GM19468 (cell line): ENCODE results near the gene OR10G2.
"Not testable (repeated sequence)": the region's sequence is repeated elsewhere in the genome, so short reads cannot be mapped to it uniquely, and the experiment has no call there.

Source experiments
- ATAC-seq: cut with Tn5 transposase; IDR thresholded peaks from one replicate; pipeline ENCODE4 v1.9.1; 2021; ENCODE audit warnings: mild to moderate bottlenecking, moderate library complexity, moderate number of reproducible peaks; ENCODE audit not compliant: unreplicated experiment; ENCODE audit errors: extremely low read depth

Gene OR10G2, protein sequence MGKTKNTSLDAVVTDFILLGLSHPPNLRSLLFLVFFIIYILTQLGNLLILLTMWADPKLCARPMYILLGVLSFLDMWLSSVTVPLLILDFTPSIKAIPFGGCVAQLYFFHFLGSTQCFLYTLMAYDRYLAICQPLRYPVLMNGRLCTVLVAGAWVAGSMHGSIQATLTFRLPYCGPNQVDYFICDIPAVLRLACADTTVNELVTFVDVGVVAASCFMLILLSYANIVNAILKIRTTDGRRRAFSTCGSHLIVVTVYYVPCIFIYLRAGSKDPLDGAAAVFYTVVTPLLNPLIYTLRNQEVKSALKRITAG

DNA sequence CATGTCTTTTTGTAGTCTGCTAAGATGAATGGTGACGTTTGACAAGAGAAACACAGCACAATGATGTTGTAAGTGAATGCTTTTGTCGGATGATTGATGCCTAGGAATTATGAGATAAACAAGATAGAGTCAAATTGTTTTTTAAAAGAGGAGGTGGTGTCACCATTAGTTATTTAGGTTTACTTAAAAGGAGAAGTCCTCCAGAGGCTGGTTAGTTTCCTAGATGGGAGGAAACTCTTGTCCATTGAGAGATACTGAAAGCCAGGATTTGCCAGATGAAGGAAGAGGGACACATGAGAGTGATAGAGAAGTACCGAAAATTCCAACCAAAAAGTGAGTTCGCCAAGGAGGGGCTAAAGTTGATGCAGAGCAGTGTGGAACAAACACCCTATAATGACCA is at the start of gene OR10G2:
OR10G2 (minus strand) TSS at position 101 of the 400 bp plus-strand sequence; CDS start at position 3, 98 bp downstream.
- ATAC-seq: no peak

GRCh38 chr14:21680072-21680471 is 45.3 kb upstream of the OR10G2 start:
- no peak for ATAC-seq

DNA sequence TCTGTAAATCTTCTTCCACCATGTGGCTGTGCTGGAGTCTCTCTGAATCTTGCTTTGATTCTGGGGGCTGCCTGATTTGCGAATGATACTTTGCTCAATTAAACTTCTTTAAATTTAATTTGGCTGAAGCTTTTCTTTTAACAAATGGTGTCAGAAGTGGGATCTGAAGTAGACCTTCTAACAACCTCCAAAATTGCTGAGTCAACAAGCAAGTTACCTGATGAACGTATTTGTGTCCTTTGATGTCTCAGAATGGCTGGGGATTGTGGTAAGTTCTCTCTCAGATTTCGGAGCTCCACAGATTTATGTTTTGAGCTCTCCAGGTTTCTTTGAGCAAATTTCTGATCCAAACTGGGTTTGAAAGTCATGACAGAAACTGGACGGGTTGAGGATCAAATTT is 40.8 kb upstream of the OR10G2 start:
- ATAC-seq: no peak

- ATAC-seq: no peak
Measured at GRCh38 chr14:21673718-21674117, 39.0 kb upstream of the OR10G2 start, which contains the start of gene OR4E1. Gene OR4E1 (minus strand): TSS chr14:21673818. CDS start chr14:21670935, 2,883 bp downstream.

GRCh38 chr14:21672116-21672515 is 37.4 kb upstream of the OR10G2 start:
- ATAC-seq: no peak

DNA sequence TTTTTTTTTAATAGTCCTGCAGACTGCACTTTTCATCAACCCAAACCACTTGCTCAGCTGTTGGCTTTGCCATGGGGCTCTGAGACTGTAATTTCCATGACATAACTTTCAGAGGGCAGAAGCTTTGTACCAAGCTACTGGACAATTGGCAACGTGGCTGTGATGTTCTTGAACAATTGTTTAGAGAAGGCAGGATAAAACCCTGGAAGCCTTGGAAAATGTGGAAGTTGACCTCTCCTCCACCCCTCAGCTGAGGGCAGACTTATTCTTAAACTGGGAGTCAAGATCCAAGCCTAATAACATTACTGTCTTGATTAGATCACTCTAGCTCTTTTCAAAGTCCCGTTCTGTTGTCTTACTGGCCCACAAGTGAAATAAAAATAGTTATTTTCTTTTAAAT is 36.6 kb upstream of the OR10G2 start:
- ATAC-seq: no peak

DNA sequence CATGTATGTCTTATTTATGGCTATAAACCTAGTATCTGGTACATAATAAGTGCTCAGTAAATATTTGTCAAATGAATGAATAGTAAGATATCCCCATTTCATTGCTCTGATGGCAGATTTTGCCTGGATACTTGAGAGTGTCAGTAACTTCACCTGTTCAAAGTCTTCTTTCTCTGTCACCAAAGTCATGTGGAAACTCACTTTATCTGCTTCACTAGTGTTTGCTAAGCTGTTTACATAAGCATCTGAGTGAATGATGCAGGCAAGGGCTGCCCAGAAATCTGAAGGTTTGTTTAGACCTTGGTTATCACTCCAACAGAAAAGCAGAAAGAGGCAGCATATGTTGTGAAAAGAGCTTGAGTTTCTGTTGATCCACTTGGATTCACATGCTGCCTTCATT is 34.5 kb upstream of the OR10G2 start:
- no peak for ATAC-seq

GRCh38 chr14:21668377-21668776 is 33.6 kb upstream of the OR10G2 start:
- no peak for ATAC-seq

GRCh38 chr14:21656980-21657379 is 22.2 kb upstream of the OR10G2 start:
- no peak for ATAC-seq

DNA sequence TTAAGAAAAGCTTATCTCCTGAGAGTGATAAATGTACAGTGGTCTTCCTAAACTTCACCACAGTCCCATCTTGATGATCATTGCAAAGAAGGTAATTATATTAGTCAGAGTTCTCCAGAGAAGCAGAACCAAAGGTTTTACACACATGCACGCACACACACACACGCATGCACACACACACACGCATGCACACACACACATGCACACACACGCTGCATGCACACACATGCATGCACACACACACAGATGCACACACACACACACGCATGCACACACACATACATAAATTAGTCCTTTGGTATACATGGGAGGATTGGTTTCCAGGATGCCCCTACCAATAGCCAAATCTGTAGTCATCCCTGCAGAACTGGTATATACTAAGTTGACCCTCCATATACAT is 19.5 kb upstream of the OR10G2 start:
- ATAC-seq: no peak

DNA sequence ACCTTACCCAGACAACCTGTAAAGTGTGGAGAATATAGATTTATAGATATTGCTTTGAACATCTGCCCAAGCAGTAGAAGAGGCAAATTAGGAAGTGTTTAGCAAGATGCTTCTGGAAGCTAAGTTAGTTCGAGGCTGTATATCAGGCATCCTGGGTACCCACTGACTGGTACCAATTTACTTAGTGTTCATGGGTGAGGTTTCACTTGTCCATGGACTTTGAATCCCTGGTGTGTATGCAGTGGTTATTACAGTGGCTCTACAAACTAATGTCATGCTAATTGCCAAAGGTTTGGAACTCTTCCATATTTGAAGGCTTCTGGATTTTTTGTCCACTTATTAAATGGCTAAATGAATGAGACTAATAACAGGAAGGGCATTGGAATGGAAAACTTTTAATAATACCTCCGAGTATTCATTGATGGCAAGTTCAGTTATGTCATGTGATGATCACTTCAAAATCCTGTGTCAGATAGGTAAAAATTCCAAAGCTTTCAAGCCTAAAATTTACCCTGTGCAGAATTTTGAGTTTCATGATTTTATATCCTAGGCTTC is 18.7 kb upstream of the OR10G2 start, which contains the start of gene OR4E2:
OR4E2 (plus strand) TSS at position 505 of the 555 bp plus-strand sequence. CDS start 11,248 bp downstream, outside the sequence.
- ATAC-seq: no peak

GRCh38 chr14:21652209-21652808 is 17.6 kb upstream of the OR10G2 start:
- no peak for ATAC-seq

GRCh38 chr14:21647380-21647779 is 12.6 kb upstream of the OR10G2 start:
- no peak for ATAC-seq

GRCh38 chr14:21643407-21643806 is 8.7 kb upstream of the OR10G2 start:
- ATAC-seq: no peak

- no peak for ATAC-seq
Measured at GRCh38 chr14:21642683-21643082, 7.9 kb upstream of the OR10G2 start.

GRCh38 chr14:21631084-21631483 is 3.7 kb downstream of the OR10G2 start:
- no peak for ATAC-seq

- ATAC-seq: not testable (repeated sequence)
Measured at GRCh38 chr14:21630503-21630902, 4.2 kb downstream of the OR10G2 start.

GRCh38 chr14:21626491-21627230 is 8.1 kb downstream of the OR10G2 start:
- ATAC-seq: no peak

- no peak for ATAC-seq
Measured at GRCh38 chr14:21617614-21618013, 17.1 kb downstream of the OR10G2 start.

DNA sequence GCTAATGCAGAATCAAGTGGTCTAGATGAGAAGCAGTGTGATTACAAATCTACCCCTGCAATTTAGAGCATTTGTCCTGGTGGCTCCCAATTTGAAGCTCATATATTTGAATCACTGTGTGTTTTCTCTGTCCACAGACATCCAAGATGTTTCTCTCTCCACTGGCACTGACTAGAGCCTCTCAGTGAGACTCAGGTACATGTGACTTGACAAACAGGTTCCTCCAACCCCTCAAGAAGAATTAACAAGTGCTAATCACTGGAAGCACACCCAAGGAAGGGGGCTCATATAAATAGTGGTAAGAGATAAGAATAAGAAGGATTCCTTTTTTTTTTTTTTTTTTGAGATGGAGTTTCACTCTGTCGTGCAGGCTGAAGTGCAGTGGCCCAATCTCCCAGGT is 20.5 kb downstream of the OR10G2 start:
- no peak for ATAC-seq

- no peak for ATAC-seq
Measured at GRCh38 chr14:21612324-21612723, 22.4 kb downstream of the OR10G2 start.
